IPS-18a (cell line): ENCODE results near the gene FBXO24.
A peak's percentile ranks its signal among the peaks of the same experiment; 100 is the strongest.
"Not testable (repeated sequence)": the region's sequence is repeated elsewhere in the genome, so short reads cannot be mapped to it uniquely, and the experiment has no call there.

Source experiments
- H3K27ac ChIP-seq: one replicate; pipeline ENCODE4 v1.5.1; 2013; ENCODE audit warnings: low read length
- H3K27me3 ChIP-seq: one replicate; pipeline ENCODE4 v1.6.1; 2013; ENCODE audit warnings: mild to moderate bottlenecking, low read length; ENCODE audit not compliant: control insufficient read depth, insufficient read depth
- H3K36me3 ChIP-seq: one replicate; pipeline ENCODE4 v1.6.1; 2013; ENCODE audit warnings: low read depth, low read length; ENCODE audit not compliant: control insufficient read depth
- H3K4me1 ChIP-seq: one replicate; pipeline ENCODE4 v1.6.1; 2013; ENCODE audit warnings: low read depth, low read length; ENCODE audit not compliant: control insufficient read depth
- H3K4me3 ChIP-seq: one replicate; pipeline ENCODE4 v1.5.1; 2013; ENCODE audit warnings: low read length
- H3K9ac ChIP-seq: one replicate; pipeline ENCODE4 v1.6.1; 2013; ENCODE audit warnings: mild to moderate bottlenecking, low read length, moderate library complexity
- H3K9me3 ChIP-seq: one replicate; pipeline ENCODE4 v1.6.1; 2013; ENCODE audit warnings: low read depth, low read length; ENCODE audit not compliant: control insufficient read depth

The FBXO24 gene, protein sequence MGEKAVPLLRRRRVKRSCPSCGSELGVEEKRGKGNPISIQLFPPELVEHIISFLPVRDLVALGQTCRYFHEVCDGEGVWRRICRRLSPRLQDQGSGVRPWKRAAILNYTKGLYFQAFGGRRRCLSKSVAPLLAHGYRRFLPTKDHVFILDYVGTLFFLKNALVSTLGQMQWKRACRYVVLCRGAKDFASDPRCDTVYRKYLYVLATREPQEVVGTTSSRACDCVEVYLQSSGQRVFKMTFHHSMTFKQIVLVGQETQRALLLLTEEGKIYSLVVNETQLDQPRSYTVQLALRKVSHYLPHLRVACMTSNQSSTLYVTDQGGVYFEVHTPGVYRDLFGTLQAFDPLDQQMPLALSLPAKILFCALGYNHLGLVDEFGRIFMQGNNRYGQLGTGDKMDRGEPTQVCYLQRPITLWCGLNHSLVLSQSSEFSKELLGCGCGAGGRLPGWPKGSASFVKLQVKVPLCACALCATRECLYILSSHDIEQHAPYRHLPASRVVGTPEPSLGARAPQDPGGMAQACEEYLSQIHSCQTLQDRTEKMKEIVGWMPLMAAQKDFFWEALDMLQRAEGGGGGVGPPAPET

DNA sequence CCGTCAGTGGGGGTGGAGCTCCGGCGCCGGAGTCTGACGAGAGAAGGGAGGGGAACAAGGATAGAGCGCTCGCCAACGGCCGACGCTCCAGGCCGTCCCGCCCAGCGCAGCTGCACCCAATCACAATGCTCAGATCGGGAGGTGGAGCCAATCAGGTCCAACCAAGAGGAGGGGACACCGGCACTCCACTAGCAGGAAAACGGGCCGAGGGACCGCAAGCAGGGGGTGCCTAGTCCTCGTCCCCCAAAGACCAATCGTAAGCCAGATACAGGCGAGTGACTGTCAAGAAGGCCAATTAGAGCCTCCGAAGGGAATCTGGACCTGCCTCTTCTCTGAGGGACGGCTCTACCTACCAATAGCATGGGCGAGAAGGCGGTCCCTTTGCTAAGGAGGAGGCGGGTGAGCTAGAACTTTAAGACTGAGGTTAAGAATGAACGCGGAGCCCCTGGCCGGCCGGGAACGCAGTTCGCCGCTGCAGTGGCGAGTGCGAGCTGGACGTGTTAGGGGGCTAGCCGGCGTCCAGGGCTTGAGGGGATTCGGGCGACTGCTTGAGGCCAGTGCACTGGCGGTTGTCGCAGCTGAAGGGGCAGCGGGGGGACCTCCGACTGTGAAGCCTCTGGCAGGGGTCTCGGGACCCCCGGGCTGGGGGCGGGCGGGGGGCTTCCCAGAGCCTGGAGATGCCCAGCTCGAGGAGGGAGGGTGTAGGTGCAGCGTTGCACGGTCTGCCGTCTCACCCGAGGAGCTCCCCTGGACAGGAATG is at the start of gene FBXO24:
Gene FBXO24, plus strand, starts transcription at position 63 of the 760 bp plus-strand sequence. Its CDS starts 298 bp downstream, at position 361.
- peak within 1 kb of the TSS; percentile 80 for H3K9ac ChIP-seq
- no peaks in the 10 kb centered on the region for H3K9me3 ChIP-seq
- H3K27ac ChIP-seq, result peak within 1 kb of the TSS; percentile 70

DNA sequence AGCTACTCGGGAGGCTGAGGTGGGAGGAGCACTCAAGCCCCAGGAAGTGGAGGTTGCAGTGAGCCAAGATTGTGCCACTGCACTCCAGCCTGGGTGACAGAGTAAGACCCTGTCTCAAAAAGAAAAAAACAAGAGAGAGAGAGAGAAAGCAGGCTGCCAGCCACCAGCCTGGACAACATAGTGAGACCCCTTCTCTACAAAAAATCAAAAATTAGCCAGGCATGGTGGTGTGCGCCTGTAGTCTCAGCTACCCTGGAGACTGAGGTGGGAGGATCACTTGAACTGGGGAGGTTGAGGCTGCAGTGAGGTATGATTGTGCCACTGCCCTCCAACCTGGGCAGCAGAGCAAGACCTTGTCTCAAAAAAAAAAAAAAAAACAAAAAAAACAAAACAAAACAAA is 49.4 kb upstream of the FBXO24 start:
- not testable (repeated sequence) for H3K9ac ChIP-seq, H3K36me3 ChIP-seq, H3K4me3 ChIP-seq, H3K9me3 ChIP-seq, H3K27ac ChIP-seq
- peaks cover 12% of the 10 kb centered on the region for H3K4me1 ChIP-seq
- H3K27me3 ChIP-seq, result peaks cover 14% of the 10 kb centered on the region

More for the DNA sequence above, at the start of gene FBXO24:
- H3K4me1 ChIP-seq, result peaks cover 34% of the 10 kb centered on the region
- peaks cover 13% of the 10 kb centered on the region for H3K27me3 ChIP-seq
- peaks cover 4% of the 10 kb centered on the region for H3K36me3 ChIP-seq
- H3K4me3 ChIP-seq, result peak within 1 kb of the TSS; percentile 95

DNA sequence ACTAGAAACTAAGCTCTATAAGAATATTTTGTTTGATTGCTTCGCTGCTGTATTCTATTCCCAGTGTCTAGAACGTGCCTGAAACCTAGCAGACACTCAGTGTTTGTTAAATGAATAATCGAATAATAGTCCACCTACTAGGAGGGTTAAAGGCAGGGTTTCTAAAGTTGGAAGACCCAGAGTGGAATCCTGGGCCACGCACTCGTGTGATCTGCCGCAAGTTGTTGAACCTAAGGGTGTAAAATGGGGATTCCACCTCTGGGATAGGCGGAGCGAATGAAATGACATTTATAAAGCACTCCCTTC is 47.8 kb upstream of the FBXO24 start:
- no peak overlapping the region for H3K27ac ChIP-seq
- no peaks in the 10 kb centered on the region for H3K9me3 ChIP-seq
- H3K36me3 ChIP-seq, result no peaks in the 10 kb centered on the region
- no peak overlapping the region for H3K9ac ChIP-seq
- H3K4me1 ChIP-seq, result peaks cover 15% of the 10 kb centered on the region
- H3K27me3 ChIP-seq, result peaks cover 14% of the 10 kb centered on the region
- H3K4me3 ChIP-seq, result peak overlapping the region; percentile 73

DNA sequence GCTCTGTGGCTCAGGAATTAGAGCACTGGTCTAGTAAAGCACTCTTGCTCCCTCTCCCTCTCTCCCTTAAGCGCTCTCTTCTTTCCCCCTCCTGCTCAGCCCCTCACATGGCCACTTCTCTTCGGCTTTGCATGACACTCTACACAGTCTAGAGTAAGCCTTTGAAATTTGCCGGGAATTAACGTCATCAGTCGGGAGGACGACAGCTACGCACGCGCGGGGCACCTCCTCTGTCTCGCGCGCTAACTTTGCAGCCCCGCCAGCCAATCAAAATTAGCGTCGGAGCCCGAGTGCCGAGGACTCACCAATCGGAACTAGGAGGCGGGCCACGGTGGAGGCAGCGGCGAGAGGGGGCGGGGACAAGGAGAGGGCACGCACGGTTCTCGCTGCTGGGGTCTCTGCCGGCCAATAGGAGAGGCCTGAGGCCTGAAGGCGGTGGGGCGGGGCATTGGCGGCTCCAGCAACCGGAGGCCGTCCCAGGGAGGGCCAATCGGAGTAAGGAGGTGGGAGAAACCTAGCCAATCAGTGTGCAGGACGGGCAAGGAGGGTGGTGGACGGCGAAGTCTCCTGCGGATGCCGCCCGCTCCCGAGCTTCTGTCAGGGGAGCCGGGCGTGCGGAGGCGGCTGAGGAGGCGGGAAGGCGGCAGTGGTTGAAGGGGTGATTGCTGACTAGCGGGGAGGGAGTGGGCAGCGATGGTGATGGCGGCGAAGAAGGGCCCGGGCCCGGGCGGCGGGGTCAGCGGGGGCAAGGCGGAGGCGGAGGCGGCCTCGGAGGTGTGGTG is 47.3 kb upstream of the FBXO24 start, which contains the start of gene AGFG2:
Gene AGFG2, plus strand, starts transcription at position 550 of the 782 bp plus-strand sequence. Its CDS starts 144 bp downstream, at position 694.
- H3K27me3 ChIP-seq, result peaks cover 14% of the 10 kb centered on the region
- H3K27ac ChIP-seq, result no peak within 1 kb of the TSS
- no peak within 1 kb of the TSS for H3K9ac ChIP-seq

DNA sequence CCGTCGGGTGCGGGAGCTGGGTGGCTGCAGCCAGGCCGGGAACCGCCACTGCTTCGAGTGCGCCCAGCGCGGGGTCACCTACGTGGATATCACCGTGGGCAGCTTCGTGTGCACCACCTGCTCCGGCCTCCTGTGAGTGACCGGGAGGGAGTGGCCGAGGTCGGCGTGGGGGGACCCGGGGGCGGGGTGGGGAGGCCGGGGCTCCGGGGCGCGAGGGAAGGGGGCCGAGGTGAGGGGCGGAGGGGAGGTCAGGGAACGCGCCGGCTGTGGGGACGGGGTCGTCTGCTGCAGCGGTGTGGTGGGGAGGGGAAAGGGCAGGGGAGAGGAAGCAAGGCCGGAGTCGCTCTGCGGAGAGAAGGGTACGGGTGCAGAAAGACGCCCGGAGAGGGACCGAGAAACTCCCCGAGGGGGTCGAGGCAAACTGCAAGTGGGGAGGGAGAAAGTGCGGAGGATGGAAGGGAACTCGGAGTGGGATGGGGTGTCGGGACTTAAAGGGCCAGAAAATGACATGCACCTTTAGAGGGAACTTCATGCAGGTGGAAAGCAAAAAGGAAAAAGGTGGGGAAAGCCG is 46.6 kb upstream of the FBXO24 start:
- Histone ChIP-seq H3K9ac (no peak overlapping the region), H3K27me3 (peaks cover 14% of the 10 kb centered on the region), H3K36me3 (no peaks in the 10 kb centered on the region), H3K4me3 (peak overlapping the region; percentile 75), H3K27ac (no peak overlapping the region), H3K9me3 (no peaks in the 10 kb centered on the region), H3K4me1 (peaks cover 26% of the 10 kb centered on the region)

More for the DNA sequence above, 47.3 kb upstream of the FBXO24 start, which contains the start of gene AGFG2:
- H3K4me3 ChIP-seq, result peak within 1 kb of the TSS; percentile 75
- no peaks in the 10 kb centered on the region for H3K36me3 ChIP-seq
- no peaks in the 10 kb centered on the region for H3K9me3 ChIP-seq
- peaks cover 21% of the 10 kb centered on the region for H3K4me1 ChIP-seq

DNA sequence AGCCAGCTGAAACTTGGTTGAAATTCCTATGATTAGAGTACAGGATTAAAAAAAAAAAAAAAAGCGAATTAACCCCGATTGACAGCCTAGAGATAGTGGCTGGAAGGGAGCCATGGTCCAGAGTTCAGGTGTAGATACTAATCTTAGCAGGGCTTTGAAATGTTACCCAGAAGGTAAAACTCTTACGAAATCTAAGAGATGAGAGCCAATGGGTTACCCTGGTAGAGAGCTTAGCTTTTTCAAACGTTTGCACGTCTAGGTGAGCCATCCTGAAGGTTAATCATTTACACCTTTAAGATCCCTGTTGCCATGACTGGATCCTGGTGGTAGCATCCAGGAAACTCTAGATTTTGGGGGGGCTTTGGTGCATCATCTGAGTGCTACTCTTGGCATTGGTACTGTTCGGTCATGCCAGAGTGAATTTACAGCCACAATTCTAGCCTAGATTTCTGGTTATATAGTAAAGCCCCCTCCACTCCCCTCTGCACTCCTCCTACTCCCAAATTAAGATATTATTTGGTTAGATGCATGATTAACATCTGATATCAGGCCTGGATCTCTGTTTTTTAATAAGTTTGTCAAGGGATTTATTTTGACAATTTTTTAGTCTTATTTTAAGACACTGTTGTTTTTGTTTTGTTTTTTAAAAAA is 45.9 kb upstream of the FBXO24 start:
- Histone ChIP-seq H3K9ac (no peak overlapping the region), H3K27ac (no peak overlapping the region), H3K36me3 (no peaks in the 10 kb centered on the region), H3K4me3 (peak overlapping the region; percentile 75), H3K4me1 (peaks cover 32% of the 10 kb centered on the region), H3K27me3 (peaks cover 14% of the 10 kb centered on the region), H3K9me3 (no peaks in the 10 kb centered on the region)

DNA sequence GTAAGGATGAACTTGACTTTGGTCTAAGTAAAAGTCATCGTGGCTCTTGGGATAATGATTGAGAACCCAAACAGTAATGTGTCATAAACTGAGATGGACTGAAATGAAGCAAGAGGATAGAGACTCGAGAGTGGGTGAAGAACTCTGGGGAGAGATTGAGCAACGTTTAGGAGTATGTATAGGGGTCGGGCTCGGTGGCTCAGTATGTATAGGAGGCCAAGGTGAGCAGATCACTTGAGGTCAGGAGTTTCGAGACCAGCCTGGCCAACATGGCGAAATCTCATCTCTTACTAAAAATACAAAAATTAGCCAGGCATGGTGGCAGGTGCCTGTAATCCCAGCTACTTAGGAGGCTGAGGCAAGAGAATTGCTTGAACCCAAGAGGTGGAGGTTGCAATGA is 44.8 kb upstream of the FBXO24 start:
- Histone ChIP-seq H3K4me1 (peaks cover 43% of the 10 kb centered on the region), H3K4me3 (peak overlapping the region; percentile 17), H3K27me3 (peaks cover 14% of the 10 kb centered on the region)
- not testable (repeated sequence) for H3K36me3 ChIP-seq, H3K27ac ChIP-seq, H3K9ac ChIP-seq, H3K9me3 ChIP-seq

DNA sequence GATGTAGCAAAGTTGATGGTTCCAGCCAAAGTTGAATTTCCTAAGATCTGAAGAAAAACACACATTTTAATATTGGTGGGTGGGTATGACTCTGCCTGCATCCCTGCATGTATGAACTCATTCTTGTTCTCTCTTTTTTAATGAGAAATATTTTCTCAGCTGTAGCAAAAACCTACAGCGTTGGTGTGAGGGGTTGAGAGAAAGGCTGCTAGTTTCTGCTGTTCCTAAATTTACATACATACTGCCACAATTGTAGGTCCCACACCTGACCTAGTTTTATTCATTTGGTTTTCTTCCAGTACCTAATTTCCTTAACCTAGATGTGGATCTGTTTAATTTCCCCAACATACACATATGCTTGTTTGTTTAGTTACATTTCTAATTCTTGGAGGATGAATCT is 42.5 kb upstream of the FBXO24 start:
- Histone ChIP-seq H3K9me3 (no peaks in the 10 kb centered on the region), H3K9ac (no peak overlapping the region), H3K36me3 (no peaks in the 10 kb centered on the region), H3K4me3 (no peak overlapping the region), H3K4me1 (peaks cover 43% of the 10 kb centered on the region), H3K27me3 (peaks cover 14% of the 10 kb centered on the region), H3K27ac (no peak overlapping the region)

DNA sequence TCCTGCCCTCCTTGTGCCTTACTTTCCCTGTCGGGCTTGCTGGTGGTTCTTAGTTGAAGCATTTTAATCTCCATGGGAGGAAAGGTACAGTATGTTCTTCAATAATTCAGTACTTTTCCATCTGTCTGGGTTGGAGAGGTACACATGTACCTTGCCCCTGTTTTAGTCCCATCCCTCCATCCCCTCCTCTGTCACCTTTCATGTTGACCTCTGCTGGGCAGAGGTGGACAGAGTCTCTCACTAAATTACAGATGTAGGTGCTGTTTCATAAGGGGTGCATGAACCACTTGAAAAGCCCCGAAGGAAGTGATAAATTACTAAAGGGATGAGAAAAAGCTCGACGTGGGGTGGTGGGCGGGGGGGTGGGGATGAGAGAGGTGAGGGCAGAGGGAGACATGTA is 41.7 kb upstream of the FBXO24 start:
- no peaks in the 10 kb centered on the region for H3K36me3 ChIP-seq
- no peak overlapping the region for H3K4me3 ChIP-seq
- peaks cover 43% of the 10 kb centered on the region for H3K4me1 ChIP-seq
- peaks cover 14% of the 10 kb centered on the region for H3K27me3 ChIP-seq
- H3K27ac ChIP-seq, result no peak overlapping the region
- no peak overlapping the region for H3K9ac ChIP-seq
- H3K9me3 ChIP-seq, result no peaks in the 10 kb centered on the region

DNA sequence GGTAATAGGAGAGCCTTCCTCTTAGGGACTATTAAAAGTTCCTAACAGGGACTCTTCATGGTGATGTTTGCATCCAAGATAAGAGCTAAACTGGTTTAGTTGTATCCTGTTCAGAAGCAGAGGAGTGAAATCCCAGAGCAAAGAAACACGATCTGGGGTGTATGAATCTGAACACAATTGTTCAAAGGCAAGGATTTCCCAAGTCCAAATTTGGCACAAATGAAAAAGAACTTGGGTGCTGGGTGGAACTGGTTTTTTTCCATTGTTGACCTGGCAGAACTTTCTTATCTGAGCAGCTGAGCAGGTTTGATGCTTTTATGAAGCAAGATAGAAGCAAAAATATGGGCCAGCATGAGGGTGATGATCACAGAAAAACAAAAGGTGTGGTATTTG is 41.2 kb upstream of the FBXO24 start:
- no peak overlapping the region for H3K4me3 ChIP-seq
- H3K4me1 ChIP-seq, result peaks cover 42% of the 10 kb centered on the region
- H3K36me3 ChIP-seq, result no peaks in the 10 kb centered on the region
- H3K27ac ChIP-seq, result peak overlapping the region; percentile 19
- H3K27me3 ChIP-seq, result peaks cover 11% of the 10 kb centered on the region
- H3K9ac ChIP-seq, result no peak overlapping the region
- H3K9me3 ChIP-seq, result no peaks in the 10 kb centered on the region
